ENCODE results near the gene TBC1D24. TPM values are rescaled to one million over a fixed set of nuclear protein-coding genes. Genes with fewer than 3 reads are reported as not detected.
"Not testable (repeated sequence)": the region's sequence is repeated elsewhere in the genome, so short reads cannot be mapped to it uniquely, and the experiment has no call there.

Gene TBC1D24
- total RNA-seq, 1 donor = 19.4 TPM

- H3K4me3 ChIP-seq (ENCODE audit: low read depth, low read length) = no peak overlapping the region
- TF ChIP-seq, protein P1, sequence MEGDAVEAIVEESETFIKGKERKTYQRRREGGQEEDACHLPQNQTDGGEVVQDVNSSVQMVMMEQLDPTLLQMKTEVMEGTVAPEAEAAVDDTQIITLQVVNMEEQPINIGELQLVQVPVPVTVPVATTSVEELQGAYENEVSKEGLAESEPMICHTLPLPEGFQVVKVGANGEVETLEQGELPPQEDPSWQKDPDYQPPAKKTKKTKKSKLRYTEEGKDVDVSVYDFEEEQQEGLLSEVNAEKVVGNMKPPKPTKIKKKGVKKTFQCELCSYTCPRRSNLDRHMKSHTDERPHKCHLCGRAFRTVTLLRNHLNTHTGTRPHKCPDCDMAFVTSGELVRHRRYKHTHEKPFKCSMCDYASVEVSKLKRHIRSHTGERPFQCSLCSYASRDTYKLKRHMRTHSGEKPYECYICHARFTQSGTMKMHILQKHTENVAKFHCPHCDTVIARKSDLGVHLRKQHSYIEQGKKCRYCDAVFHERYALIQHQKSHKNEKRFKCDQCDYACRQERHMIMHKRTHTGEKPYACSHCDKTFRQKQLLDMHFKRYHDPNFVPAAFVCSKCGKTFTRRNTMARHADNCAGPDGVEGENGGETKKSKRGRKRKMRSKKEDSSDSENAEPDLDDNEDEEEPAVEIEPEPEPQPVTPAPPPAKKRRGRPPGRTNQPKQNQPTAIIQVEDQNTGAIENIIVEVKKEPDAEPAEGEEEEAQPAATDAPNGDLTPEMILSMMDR (IDR thresholded peaks at IDR 0.05; ENCODE audit: insufficient read depth, low read depth, low read length) = no peak
- no peak for DNase-seq (ENCODE audit: low read depth)
These were observed 55.8 kb downstream of the TBC1D24 start for GRCh38 chr16:2530629-2531318.

GRCh38 chr16:2531371-2531695 lies 56.4 kb downstream of the TBC1D24 start, which contains the start of gene CEMP1:
TSS of gene CEMP1 (minus strand) at chr16:2531408. CDS start at chr16:2531073, 335 bp downstream.
- TF ChIP-seq, protein P1 (IDR thresholded peaks at IDR 0.05; ENCODE audit: insufficient read depth, low read depth, low read length) = no peak
- no peak for DNase-seq (ENCODE audit: low read depth)

GRCh38 chr16:2531696-2532493 lies 57.0 kb downstream of the TBC1D24 start:
- peak overlapping the region; percentile 68 for H3K4me3 ChIP-seq (ENCODE audit: low read depth, low read length)
- TF ChIP-seq, protein P1 (IDR thresholded peaks at IDR 0.05; ENCODE audit: insufficient read depth, low read depth, low read length) = no peak
- peak; percentile 97 for DNase-seq (ENCODE audit: low read depth)

More at GRCh38 chr16:2531371-2531695, 56.4 kb downstream of the TBC1D24 start, which contains the start of gene CEMP1:
- H3K4me3 ChIP-seq (ENCODE audit: low read depth, low read length) = peak within 1 kb of the TSS; percentile 68

GRCh38 chr16:2532494-2533141 lies 57.7 kb downstream of the TBC1D24 start:
- DNase-seq (ENCODE audit: low read depth) = peak; percentile 57
- TF ChIP-seq, protein P1 (IDR thresholded peaks at IDR 0.05; ENCODE audit: insufficient read depth, low read depth, low read length) = no peak
- H3K4me3 ChIP-seq (ENCODE audit: low read depth, low read length) = peak overlapping the region; percentile 68

DNA sequence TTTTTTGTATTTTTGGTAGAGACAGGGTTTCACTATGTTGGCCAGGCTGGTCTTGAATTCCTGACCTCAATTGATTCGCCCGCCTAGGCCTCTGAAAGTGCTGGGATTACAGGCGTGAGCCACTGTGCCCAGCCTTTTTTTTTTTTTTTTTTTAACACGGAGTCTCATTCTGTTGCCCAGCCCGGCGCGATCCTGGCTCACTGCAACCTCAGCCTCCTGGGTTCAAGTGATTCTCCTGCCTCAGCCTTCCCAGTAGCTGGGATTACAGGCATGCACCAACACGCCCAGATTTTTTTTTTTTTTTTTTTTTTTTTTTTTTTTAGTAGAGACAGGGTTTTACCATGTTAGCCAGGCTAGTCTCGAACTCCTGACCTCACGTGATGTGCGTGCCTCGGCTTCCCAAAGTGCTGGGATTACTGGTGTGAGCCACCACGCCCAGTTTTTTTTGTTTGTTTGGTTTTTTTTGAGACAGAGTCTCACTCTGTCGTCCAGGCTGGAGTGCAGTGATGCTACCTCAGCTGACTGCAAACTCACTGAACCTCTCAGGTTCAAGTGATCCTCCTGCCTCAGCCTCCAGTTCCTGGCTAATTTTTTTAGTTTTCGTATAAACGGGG lies 58.3 kb downstream of the TBC1D24 start:
- DNase-seq (ENCODE audit: low read depth) = not testable (repeated sequence)
- peak overlapping the region; percentile 68 for H3K4me3 ChIP-seq (ENCODE audit: low read depth, low read length)

GRCh38 chr16:2533912-2534311 lies 59.0 kb downstream of the TBC1D24 start:
- H3K4me3 ChIP-seq (ENCODE audit: low read depth, low read length) = no peak overlapping the region
- TF ChIP-seq, protein P1 (IDR thresholded peaks at IDR 0.05; ENCODE audit: insufficient read depth, low read depth, low read length) = no peak
- DNase-seq (ENCODE audit: low read depth) = no peak

DNA sequence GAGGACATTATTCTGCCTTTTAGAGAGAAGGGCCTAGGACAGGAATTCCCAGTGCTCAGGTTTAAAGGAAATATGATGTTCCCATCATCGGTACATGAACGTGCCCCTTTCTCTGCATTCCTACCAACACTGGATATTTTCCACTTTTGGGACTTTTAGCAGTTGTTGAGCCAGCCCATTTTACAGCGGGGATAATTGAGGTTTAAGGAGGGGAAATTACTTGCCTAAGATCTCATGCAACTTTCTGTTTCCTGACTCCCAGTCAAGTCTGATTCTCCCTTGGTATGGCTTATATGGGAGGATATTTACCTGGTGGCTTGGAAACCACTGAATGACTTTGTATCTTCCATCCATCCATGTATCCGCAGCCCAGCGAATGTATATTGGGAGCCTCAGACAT lies 59.4 kb downstream of the TBC1D24 start:
- not testable (repeated sequence) for H3K4me3 ChIP-seq (ENCODE audit: low read depth, low read length); DNase-seq (ENCODE audit: low read depth)

Measured in fibroblast of villous mesenchyme (primary cell).